GM23338 (cell line): Measurements from ENCODE around the gene GRIK1. TPM values are rescaled to one million over a fixed set of nuclear protein-coding genes. Genes with fewer than 3 reads are reported as not detected.
A peak's percentile ranks its signal among the peaks of the same experiment; 100 is the strongest.

Source experiments
- ATAC-seq: fragments of 200-7000 bp; cut with Tn5 transposase; 3 replicates; pipeline ENCODE4 v1.9.1; 2020
- DNase-seq: peaks from one replicate; pipeline ENCODE4 v3.0.0-alpha.2; 2015; ENCODE audit warnings: low spot score
- H2AFZ ChIP-seq: fragments of 200-600 bp; sonication (generic); 2 replicates; pipeline ENCODE4 v1.8.0; 2016; ENCODE audit warnings: antibody characterized with exemption, mild to moderate bottlenecking, moderate library complexity
- H3F3A ChIP-seq: fragments of 200-600 bp; sonication (generic); replicated peaks from 2 replicates; pipeline ENCODE4 v1.8.0; 2017; ENCODE audit warnings: antibody characterized with exemption, mixed run types, low read depth
- H3K27ac ChIP-seq: fragments of 200-600 bp; sonication (generic); 2 replicates; pipeline ENCODE4 v1.6.1; 2016; ENCODE audit warnings: low read depth
- H3K27me3 ChIP-seq: fragments of 200-600 bp; sonication (generic); 2 replicates; pipeline ENCODE4 v1.8.0; 2016; ENCODE audit warnings: mild to moderate bottlenecking, mixed run types, moderate library complexity; ENCODE audit not compliant: insufficient read depth
- H3K36me3 ChIP-seq: fragments of 200-600 bp; sonication (generic); 2 replicates; pipeline ENCODE4 v1.8.0; 2016; ENCODE audit warnings: mild to moderate bottlenecking; ENCODE audit not compliant: insufficient read depth
- H3K4me1 ChIP-seq: fragments of 200-600 bp; sonication (generic); 2 replicates; pipeline ENCODE4 v1.8.0; 2016; ENCODE audit warnings: mild to moderate bottlenecking, moderate library complexity; ENCODE audit not compliant: insufficient read depth
- H3K4me2 ChIP-seq: fragments of 200-600 bp; sonication (generic); 2 replicates; pipeline ENCODE4 v1.7.1; 2017; ENCODE audit warnings: mixed run types
- H3K4me3 ChIP-seq: fragments of 200-600 bp; sonication (generic); 2 replicates; pipeline ENCODE4 v1.6.1; 2016; ENCODE audit warnings: mixed run types
- H3K79me2 ChIP-seq: fragments of 200-600 bp; sonication (generic); replicated peaks from 2 replicates; pipeline ENCODE4 v1.8.0; 2017; ENCODE audit warnings: mild to moderate bottlenecking; ENCODE audit not compliant: insufficient read depth
- H3K9me2 ChIP-seq: fragments of 200-600 bp; sonication (generic); 2 replicates; pipeline ENCODE4 v1.8.0; 2017; ENCODE audit not compliant: insufficient read depth
- H4K20me1 ChIP-seq: fragments of 200-600 bp; sonication (generic); replicated peaks from 2 replicates; pipeline ENCODE4 v1.8.0; 2017; ENCODE audit warnings: mild to moderate bottlenecking; ENCODE audit not compliant: insufficient read depth
- H3K27ac Mint-ChIP-seq: 2 replicates; pipeline ENCODE4 v1.8.0; 2020; ENCODE audit warnings: inconsistent platforms, mild to moderate bottlenecking, moderate library complexity, mixed read lengths
- H3K27me3 Mint-ChIP-seq: 3 replicates; pipeline ENCODE4 v1.8.0; 2022; ENCODE audit warnings: low read depth, mild to moderate bottlenecking, moderate library complexity, mixed read lengths, inconsistent platforms; ENCODE audit not compliant: insufficient read depth, poor library complexity
- H3K36me3 Mint-ChIP-seq: 3 replicates; pipeline ENCODE4 v1.8.0; 2021; ENCODE audit warnings: low read depth, mild to moderate bottlenecking, inconsistent platforms, moderate library complexity, mixed read lengths
- H3K4me1 Mint-ChIP-seq: 3 replicates; pipeline ENCODE4 v1.8.0; 2020; ENCODE audit warnings: mild to moderate bottlenecking, inconsistent platforms, mixed read lengths
- H3K4me3 Mint-ChIP-seq: 3 replicates; pipeline ENCODE4 v1.8.0; 2021; ENCODE audit warnings: moderate library complexity, mild to moderate bottlenecking, inconsistent platforms, mixed read lengths
- H3K9me3 Mint-ChIP-seq: 3 replicates; pipeline ENCODE4 v1.8.0; 2020; ENCODE audit warnings: moderate library complexity, mild to moderate bottlenecking, inconsistent platforms, mixed read lengths
- CREB1 ChIP-seq: fragments of 250-450 bp; sonication (Bioruptor Pico); IDR thresholded peaks from 2 replicates; pipeline ENCODE4 v1.5.0; 2020; ENCODE audit warnings: low read depth, mild to moderate bottlenecking, moderate library complexity
- EZH2 ChIP-seq: fragments of 200-600 bp; sonication (generic); IDR thresholded peaks from one replicate; pipeline ENCODE4 v1.8.0; 2017; ENCODE audit warnings: antibody characterized with exemption, mild to moderate bottlenecking, low read depth; ENCODE audit not compliant: unreplicated experiment
- EZH2phosphoT487 ChIP-seq: fragments of 200-600 bp; sonication (generic); IDR thresholded peaks from one replicate; pipeline ENCODE4 v1.8.1; 2018; ENCODE audit warnings: antibody characterized with exemption; ENCODE audit not compliant: unreplicated experiment
- JUNB ChIP-seq: IDR thresholded peaks from one replicate; pipeline ENCODE4 v1.6.1; 2016; ENCODE audit warnings: antibody characterized with exemption; ENCODE audit not compliant: unreplicated experiment
- NANOG ChIP-seq: IDR thresholded peaks from 2 replicates; pipeline ENCODE4 v1.6.1; 2016; ENCODE audit warnings: antibody characterized with exemption, borderline replicate concordance
- POLR2AphosphoS5 ChIP-seq: IDR thresholded peaks from 2 replicates; pipeline ENCODE4 v1.6.1; 2016; ENCODE audit warnings: antibody characterized with exemption, low read depth
- STAT1 ChIP-seq: IDR thresholded peaks from one replicate; pipeline ENCODE4 v1.6.1; 2016; ENCODE audit warnings: antibody characterized with exemption; ENCODE audit not compliant: unreplicated experiment
- ZNF331 ChIP-seq: fragments of 250-450 bp; sonication (Bioruptor Pico); IDR thresholded peaks from 2 replicates; pipeline ENCODE4 v1.5.0; 2020; ENCODE audit warnings: low read depth, mild to moderate bottlenecking, moderate library complexity
- polyA plus RNA-seq: library from polyadenylated mRNA; unstranded; fragments of >200 nt; fragmentation: Nextera tagmentation; extraction: Ambion mirVana; gene quantifications from 2 replicates; pipeline ENCODE4 v1.2.1, GENCODE V29; 2016
- total RNA-seq: library from RNA; depleted of rRNA; stranded (reverse); fragments of >200 nt; shearing (Covaris generic); gene quantifications from 2 replicates; pipeline ENCODE4 v1.2.3, GENCODE V29; 2014
- TF ChIP-seq, protein P1 (sequence below), 2 experiments: fragments of 200-600 bp in 1 of 2; sonication (generic) in 1 of 2; conservative IDR thresholded peaks; 2 replicates each; pipeline versions ENCODE4 v1.5.1 to v1.6.1; 2016 to 2017; ENCODE audit warnings: antibody characterized with exemption in 2 of 2, low read depth in 2 of 2, mild to moderate bottlenecking in 2 of 2, moderate library complexity in 1 of 2
- TF ChIP-seq, protein P2 (sequence below): fragments of 250-450 bp; sonication (Bioruptor Pico); IDR thresholded peaks from 2 replicates; pipeline ENCODE4 v1.5.0; 2020; ENCODE audit warnings: mild to moderate bottlenecking, moderate library complexity
- TF ChIP-seq, protein P3 (sequence below): IDR thresholded peaks from 2 replicates; pipeline ENCODE4 v1.6.1; 2016; ENCODE audit warnings: antibody characterized with exemption

GRIK1 gene
- total and polyA plus RNA-seq, 2 experiments from 2014 or later = 0.18 to 0.42 TPM

DNA sequence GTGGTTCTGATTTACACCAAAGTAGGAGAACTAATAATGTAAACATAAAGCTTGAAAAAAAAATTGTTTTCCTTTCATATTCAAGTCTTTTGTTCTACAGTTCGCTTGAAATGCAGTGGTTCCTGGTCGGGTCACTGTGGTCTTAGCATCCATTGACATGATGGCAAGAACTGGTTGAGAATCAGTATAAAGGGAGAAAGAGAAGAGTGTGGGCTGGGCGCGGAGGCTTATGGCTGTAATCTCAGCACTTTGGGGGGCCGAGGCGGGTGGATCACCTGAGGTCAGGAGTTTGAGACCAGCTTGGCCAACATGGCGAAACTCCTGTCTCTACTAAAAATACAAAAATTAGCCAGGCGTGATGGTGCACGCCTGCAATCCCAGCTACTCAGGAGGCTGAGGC, 390.2 kb downstream of the GRIK1 start:
- H3K36me3 ChIP-seq = no peaks in the 10 kb centered on the region
- no peaks in the 10 kb centered on the region for H3K27me3 ChIP-seq
- no peak overlapping the region for H2AFZ ChIP-seq
- no peak overlapping the region for H3K27ac ChIP-seq
- no peaks in the 10 kb centered on the region for H3K9me3 Mint-ChIP-seq
- H3K36me3 Mint-ChIP-seq = no peaks in the 10 kb centered on the region
- H3F3A ChIP-seq = no peaks in the 10 kb centered on the region
- TF ChIP-seq CREB1 (CRISPR knock-in tag) (no peak), STAT1 (no peak), EZH2 (no peak), POLR2AphosphoS5 (no peak)
- TF ChIP-seq, protein P1, sequence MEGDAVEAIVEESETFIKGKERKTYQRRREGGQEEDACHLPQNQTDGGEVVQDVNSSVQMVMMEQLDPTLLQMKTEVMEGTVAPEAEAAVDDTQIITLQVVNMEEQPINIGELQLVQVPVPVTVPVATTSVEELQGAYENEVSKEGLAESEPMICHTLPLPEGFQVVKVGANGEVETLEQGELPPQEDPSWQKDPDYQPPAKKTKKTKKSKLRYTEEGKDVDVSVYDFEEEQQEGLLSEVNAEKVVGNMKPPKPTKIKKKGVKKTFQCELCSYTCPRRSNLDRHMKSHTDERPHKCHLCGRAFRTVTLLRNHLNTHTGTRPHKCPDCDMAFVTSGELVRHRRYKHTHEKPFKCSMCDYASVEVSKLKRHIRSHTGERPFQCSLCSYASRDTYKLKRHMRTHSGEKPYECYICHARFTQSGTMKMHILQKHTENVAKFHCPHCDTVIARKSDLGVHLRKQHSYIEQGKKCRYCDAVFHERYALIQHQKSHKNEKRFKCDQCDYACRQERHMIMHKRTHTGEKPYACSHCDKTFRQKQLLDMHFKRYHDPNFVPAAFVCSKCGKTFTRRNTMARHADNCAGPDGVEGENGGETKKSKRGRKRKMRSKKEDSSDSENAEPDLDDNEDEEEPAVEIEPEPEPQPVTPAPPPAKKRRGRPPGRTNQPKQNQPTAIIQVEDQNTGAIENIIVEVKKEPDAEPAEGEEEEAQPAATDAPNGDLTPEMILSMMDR (conservative IDR thresholded peaks at IDR 0.05; ENCODE audit: low read depth in 2 of 2) = no peak
- no peaks in the 10 kb centered on the region for H3K79me2 ChIP-seq
- H3K4me1 ChIP-seq = no peaks in the 10 kb centered on the region; the same call in 1 of the 2 replicates
- H3K4me1 Mint-ChIP-seq = peaks cover 7% of the 10 kb centered on the region; the same call in 2 of the 3 replicates
- no peak overlapping the region for H3K27ac Mint-ChIP-seq
- no peaks in the 10 kb centered on the region for H4K20me1 ChIP-seq
- H3K4me3 ChIP-seq = no peak overlapping the region
- H3K4me3 Mint-ChIP-seq = no peak overlapping the region
- 0 out of 2 replicates have a peak, but pooled peaks cover 3% of the 10 kb centered on the region for H3K9me2 ChIP-seq
- no peak overlapping the region for H3K4me2 ChIP-seq
- DNase-seq = peak; percentile 6
- peak; percentile 64 for ATAC-seq
- no peaks in the 10 kb centered on the region for H3K27me3 Mint-ChIP-seq

DNA sequence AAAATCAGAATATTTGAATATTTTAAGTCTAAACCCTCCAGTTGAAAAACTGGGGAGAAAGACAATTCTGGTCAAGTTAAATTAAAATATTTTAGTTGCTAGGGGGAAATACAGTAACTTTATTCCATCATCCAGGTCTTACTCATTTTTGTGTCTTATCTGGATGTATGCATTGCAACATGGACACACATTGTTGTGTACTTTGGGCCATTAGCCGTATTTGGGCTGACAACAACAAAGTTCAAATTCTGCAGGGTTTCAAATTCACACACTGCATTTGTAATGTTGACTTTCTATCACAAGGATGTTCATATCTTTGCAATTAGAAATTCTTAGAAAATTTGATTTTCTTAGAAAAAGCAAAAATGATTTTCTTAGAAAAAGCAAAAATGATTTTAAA, 391.8 kb downstream of the GRIK1 start:
- H3K4me3 Mint-ChIP-seq = no peak overlapping the region
- H3K4me3 ChIP-seq = no peak overlapping the region
- H3K9me3 Mint-ChIP-seq = no peaks in the 10 kb centered on the region
- H4K20me1 ChIP-seq = no peaks in the 10 kb centered on the region
- no peaks in the 10 kb centered on the region for H3K36me3 Mint-ChIP-seq
- H3K4me2 ChIP-seq = no peak overlapping the region
- H3K27me3 Mint-ChIP-seq = no peaks in the 10 kb centered on the region
- TF ChIP-seq, protein P2, sequence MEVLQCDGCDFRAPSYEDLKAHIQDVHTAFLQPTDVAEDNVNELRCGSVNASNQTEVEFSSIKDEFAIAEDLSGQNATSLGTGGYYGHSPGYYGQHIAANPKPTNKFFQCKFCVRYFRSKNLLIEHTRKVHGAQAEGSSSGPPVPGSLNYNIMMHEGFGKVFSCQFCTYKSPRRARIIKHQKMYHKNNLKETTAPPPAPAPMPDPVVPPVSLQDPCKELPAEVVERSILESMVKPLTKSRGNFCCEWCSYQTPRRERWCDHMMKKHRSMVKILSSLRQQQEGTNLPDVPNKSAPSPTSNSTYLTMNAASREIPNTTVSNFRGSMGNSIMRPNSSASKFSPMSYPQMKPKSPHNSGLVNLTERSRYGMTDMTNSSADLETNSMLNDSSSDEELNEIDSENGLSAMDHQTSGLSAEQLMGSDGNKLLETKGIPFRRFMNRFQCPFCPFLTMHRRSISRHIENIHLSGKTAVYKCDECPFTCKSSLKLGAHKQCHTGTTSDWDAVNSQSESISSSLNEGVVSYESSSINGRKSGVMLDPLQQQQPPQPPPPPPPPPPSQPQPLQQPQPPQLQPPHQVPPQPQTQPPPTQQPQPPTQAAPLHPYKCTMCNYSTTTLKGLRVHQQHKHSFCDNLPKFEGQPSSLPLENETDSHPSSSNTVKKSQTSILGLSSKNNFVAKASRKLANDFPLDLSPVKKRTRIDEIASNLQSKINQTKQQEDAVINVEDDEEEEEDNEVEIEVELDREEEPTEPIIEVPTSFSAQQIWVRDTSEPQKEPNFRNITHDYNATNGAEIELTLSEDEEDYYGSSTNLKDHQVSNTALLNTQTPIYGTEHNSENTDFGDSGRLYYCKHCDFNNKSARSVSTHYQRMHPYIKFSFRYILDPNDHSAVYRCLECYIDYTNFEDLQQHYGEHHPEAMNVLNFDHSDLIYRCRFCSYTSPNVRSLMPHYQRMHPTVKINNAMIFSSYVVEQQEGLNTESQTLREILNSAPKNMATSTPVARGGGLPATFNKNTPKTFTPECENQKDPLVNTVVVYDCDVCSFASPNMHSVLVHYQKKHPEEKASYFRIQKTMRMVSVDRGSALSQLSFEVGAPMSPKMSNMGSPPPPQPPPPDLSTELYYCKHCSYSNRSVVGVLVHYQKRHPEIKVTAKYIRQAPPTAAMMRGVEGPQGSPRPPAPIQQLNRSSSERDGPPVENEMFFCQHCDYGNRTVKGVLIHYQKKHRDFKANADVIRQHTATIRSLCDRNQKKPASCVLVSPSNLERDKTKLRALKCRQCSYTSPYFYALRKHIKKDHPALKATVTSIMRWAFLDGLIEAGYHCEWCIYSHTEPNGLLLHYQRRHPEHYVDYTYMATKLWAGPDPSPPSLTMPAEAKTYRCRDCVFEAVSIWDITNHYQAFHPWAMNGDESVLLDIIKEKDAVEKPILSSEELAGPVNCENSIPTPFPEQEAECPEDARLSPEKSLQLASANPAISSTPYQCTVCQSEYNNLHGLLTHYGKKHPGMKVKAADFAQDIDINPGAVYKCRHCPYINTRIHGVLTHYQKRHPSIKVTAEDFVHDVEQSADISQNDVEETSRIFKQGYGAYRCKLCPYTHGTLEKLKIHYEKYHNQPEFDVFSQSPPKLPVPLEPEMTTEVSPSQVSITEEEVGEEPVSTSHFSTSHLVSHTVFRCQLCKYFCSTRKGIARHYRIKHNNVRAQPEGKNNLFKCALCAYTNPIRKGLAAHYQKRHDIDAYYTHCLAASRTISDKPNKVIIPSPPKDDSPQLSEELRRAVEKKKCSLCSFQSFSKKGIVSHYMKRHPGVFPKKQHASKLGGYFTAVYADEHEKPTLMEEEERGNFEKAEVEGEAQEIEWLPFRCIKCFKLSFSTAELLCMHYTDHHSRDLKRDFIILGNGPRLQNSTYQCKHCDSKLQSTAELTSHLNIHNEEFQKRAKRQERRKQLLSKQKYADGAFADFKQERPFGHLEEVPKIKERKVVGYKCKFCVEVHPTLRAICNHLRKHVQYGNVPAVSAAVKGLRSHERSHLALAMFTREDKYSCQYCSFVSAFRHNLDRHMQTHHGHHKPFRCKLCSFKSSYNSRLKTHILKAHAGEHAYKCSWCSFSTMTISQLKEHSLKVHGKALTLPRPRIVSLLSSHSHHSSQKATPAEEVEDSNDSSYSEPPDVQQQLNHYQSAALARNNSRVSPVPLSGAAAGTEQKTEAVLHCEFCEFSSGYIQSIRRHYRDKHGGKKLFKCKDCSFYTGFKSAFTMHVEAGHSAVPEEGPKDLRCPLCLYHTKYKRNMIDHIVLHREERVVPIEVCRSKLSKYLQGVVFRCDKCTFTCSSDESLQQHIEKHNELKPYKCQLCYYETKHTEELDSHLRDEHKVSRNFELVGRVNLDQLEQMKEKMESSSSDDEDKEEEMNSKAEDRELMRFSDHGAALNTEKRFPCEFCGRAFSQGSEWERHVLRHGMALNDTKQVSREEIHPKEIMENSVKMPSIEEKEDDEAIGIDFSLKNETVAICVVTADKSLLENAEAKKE (CRISPR knock-in tag) = no peak
- TF ChIP-seq NANOG (no peak), JUNB (no peak), ZNF331 (CRISPR knock-in tag) (no peak), POLR2AphosphoS5 (no peak), EZH2phosphoT487 (no peak), CREB1 (CRISPR knock-in tag) (no peak)
- TF ChIP-seq, protein P3, sequence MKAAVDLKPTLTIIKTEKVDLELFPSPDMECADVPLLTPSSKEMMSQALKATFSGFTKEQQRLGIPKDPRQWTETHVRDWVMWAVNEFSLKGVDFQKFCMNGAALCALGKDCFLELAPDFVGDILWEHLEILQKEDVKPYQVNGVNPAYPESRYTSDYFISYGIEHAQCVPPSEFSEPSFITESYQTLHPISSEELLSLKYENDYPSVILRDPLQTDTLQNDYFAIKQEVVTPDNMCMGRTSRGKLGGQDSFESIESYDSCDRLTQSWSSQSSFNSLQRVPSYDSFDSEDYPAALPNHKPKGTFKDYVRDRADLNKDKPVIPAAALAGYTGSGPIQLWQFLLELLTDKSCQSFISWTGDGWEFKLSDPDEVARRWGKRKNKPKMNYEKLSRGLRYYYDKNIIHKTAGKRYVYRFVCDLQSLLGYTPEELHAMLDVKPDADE = no peak
- H2AFZ ChIP-seq = no peak overlapping the region
- no peak for DNase-seq
- H3K36me3 ChIP-seq = no peaks in the 10 kb centered on the region
- 0 out of 2 replicates have a peak, but pooled peaks cover 3% of the 10 kb centered on the region for H3K9me2 ChIP-seq
- H3F3A ChIP-seq = no peaks in the 10 kb centered on the region
- H3K79me2 ChIP-seq = no peaks in the 10 kb centered on the region
- peaks cover 7% of the 10 kb centered on the region; the same call in 2 of the 3 replicates for H3K4me1 Mint-ChIP-seq
- no peaks in the 10 kb centered on the region for H3K27me3 ChIP-seq
- H3K4me1 ChIP-seq = no peaks in the 10 kb centered on the region; the same call in 1 of the 2 replicates
- no peak overlapping the region for H3K27ac ChIP-seq
- H3K27ac Mint-ChIP-seq = no peak overlapping the region
- no peak for ATAC-seq
